Measurements from ENCODE around the gene KCNQ1.

KCNQ1 gene

GRCh38 chr11:2698386-2699184 lies 253.8 kb downstream of the KCNQ1 start:
- no peak for DNase-seq (ENCODE audit: low read depth, low spot score)

- no peak for DNase-seq (ENCODE audit: low read depth, low spot score)
Observed at GRCh38 chr11:2699185-2699530, 254.3 kb downstream of the KCNQ1 start.

- DNase-seq (ENCODE audit: low read depth, low spot score), result no peak
Observed at GRCh38 chr11:2699531-2700414, 255.0 kb downstream of the KCNQ1 start, which contains the start of gene KCNQ1OT1. TSS of gene KCNQ1OT1 (minus strand) at chr11:2699994.

- no peak for DNase-seq (ENCODE audit: low read depth, low spot score)
Observed at GRCh38 chr11:2700415-2701211, 255.8 kb downstream of the KCNQ1 start.

GRCh38 chr11:2701230-2701629 lies 256.4 kb downstream of the KCNQ1 start:
- DNase-seq (ENCODE audit: low read depth, low spot score), result no peak

- DNase-seq (ENCODE audit: low read depth, low spot score), result no peak
Observed at GRCh38 chr11:2701898-2702434, 257.2 kb downstream of the KCNQ1 start.

GRCh38 chr11:2702771-2703362 lies 258.1 kb downstream of the KCNQ1 start:
- DNase-seq (ENCODE audit: low read depth, low spot score), result no peak

GRCh38 chr11:2703363-2704141 lies 258.7 kb downstream of the KCNQ1 start:
- DNase-seq (ENCODE audit: low read depth, low spot score), result no peak

GRCh38 chr11:2704356-2704755 lies 259.5 kb downstream of the KCNQ1 start:
- no peak for DNase-seq (ENCODE audit: low read depth, low spot score)

- no peak for DNase-seq (ENCODE audit: low read depth, low spot score)
Observed at GRCh38 chr11:2704896-2705606, 260.2 kb downstream of the KCNQ1 start.

GRCh38 chr11:2706321-2706720 lies 261.5 kb downstream of the KCNQ1 start:
- no peak for DNase-seq (ENCODE audit: low read depth, low spot score)

- DNase-seq (ENCODE audit: low read depth, low spot score), result no peak
Observed at GRCh38 chr11:2707736-2708135, 262.9 kb downstream of the KCNQ1 start.

GRCh38 chr11:2708151-2708581 lies 263.4 kb downstream of the KCNQ1 start:
- DNase-seq (ENCODE audit: low read depth, low spot score), result no peak

GRCh38 chr11:2708757-2709281 lies 264.0 kb downstream of the KCNQ1 start:
- DNase-seq (ENCODE audit: low read depth, low spot score), result no peak

- no peak for DNase-seq (ENCODE audit: low read depth, low spot score)
Observed at GRCh38 chr11:2709429-2709828, 264.6 kb downstream of the KCNQ1 start.

- DNase-seq (ENCODE audit: low read depth, low spot score), result no peak
Observed at GRCh38 chr11:2711161-2711560, 266.4 kb downstream of the KCNQ1 start.

- DNase-seq (ENCODE audit: low read depth, low spot score), result no peak
Observed at GRCh38 chr11:2713094-2713493, 268.3 kb downstream of the KCNQ1 start.

- no peak for DNase-seq (ENCODE audit: low read depth, low spot score)
Observed at GRCh38 chr11:2713661-2714462, 269.1 kb downstream of the KCNQ1 start.

- no peak for DNase-seq (ENCODE audit: low read depth, low spot score)
Observed at GRCh38 chr11:2714463-2714800, 269.6 kb downstream of the KCNQ1 start.

All from iPS DF 19.7 (cell line).